GM19239 (cell line): ENCODE data around the gene EIF1B.

Experiments used
- DNase-seq: peaks from one replicate; pipeline ENCODE4 v3.0.0; 2011; ENCODE audit warnings: low spot score; ENCODE audit not compliant: insufficient read length
- FAIRE-seq: peaks from 2 replicates; lab custom pipeline; 2011; peaks lifted over from hg19 to GRCh38; lab: Jason Lieb, UNC

The EIF1B gene

GRCh38 chr3:40307176-40307575, 2.3 kb upstream of the EIF1B start:
- no peak for DNase-seq
- FAIRE-seq: no peak

DNA sequence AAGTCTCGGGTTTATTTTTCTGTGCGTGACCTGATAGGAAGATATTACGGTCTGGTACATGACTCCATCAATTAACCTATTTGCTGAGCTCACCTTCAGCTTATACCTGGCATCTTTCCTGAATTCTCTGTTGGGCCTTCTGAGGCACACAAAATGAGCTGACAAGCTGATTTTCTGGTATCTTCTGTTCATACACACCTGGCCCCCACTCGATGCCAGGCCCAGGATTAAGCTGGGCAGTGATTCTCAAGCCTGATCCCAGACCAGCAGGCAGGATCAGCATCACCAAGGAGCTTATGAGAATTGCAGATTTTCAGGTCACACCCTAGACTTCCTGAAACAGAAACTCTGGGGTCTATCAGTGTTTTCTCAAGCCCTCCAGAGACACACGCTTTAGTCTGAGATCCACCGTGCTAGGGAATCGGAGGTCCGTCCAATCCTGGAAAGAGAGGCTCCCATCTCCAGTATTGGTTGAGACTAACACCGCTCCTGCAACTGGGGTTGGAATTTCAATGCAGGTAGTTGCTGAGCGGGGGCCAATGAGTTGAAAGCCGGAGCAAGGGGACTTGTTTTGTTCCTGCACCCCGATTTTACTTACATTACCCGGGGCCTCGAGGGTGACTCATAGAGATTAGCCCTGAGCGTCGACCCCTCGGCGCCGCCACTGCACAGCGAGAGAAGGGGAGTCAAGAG, 636 bp upstream of the EIF1B start:
- peak; percentile 78 for FAIRE-seq
- DNase-seq: no peak

DNA sequence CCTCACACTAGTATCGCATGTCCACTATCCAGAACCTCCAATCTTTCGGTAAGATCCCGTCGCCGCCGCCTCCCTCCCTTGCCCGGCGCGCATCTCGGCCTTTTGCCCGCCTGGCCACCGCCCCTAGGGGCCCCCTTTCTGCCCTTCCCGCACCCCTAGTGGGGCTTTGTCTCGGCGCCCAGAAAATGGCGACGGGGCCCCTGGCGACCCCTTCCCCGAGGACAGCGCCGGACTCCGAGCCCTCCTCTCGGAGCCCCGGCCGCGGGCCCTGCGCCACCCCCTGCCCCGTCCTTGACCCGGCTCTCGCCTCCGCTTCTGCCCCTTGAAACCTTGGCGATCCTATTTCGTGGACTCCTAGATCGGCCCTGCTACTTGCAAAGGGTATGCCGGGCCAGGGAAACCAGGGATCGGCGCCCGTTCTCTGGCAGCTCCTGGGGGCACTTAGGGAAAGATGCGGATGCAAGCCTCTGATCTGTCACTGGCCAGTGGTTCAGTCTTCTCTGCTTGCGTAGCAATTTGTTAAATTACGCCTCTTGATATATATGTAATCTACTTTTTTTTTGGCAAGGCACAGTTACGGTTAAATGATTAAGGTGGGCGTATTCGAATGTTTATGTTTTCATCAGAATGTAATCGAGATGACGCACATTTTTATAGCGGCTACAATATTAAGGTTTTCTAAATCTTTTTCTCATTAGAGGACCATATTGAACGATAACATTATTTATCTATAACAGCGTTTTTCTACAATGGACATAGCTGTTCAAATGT, 603 bp downstream of the EIF1B start:
- DNase-seq (peak; percentile 24), FAIRE-seq (peak; percentile 49)

DNA sequence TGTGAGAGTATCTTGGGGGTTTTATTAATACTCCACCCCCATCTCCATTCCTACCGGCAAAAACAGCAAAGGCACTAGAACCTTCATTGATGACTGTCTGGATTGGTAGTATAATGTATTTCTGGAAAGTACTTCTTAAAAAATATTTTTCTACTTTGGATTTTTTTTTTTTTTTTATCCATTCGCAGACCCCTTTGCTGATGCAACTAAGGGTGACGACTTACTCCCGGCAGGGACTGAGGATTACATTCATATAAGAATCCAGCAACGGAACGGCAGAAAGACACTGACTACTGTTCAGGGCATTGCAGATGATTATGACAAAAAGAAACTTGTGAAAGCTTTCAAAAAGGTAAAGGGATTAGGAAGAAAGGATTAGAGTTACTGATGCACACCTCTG, 1.2 kb downstream of the EIF1B start:
- DNase-seq: no peak
- FAIRE-seq: peak; percentile 11

DNA sequence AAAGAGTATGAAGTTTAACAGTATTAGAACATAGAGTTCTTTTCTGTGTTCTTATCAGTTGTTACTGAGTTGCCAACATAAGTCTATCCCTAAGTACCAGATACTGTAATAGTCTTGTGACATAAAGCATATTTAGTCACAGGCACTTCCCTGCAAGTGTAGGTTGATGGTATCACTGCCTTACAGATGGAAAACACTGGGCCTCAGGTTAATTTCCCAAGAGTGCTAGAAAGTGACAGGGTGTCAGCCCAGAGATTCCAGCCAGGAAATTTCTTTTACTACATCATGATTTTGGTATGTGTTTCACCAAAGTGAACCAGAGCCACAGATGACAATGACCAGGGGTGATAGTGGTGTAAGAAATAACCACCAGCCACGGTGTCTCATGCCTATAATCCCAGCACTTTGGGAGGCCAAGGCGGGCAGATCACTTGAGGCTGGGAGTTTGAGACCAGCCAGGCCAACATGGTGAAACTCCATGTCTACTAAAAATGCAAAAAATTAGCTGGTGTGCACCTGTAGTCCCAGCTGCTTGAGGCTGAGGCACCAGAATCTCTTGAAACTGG, 3.2 kb downstream of the EIF1B start:
- FAIRE-seq (no peak), DNase-seq (no peak)

DNA sequence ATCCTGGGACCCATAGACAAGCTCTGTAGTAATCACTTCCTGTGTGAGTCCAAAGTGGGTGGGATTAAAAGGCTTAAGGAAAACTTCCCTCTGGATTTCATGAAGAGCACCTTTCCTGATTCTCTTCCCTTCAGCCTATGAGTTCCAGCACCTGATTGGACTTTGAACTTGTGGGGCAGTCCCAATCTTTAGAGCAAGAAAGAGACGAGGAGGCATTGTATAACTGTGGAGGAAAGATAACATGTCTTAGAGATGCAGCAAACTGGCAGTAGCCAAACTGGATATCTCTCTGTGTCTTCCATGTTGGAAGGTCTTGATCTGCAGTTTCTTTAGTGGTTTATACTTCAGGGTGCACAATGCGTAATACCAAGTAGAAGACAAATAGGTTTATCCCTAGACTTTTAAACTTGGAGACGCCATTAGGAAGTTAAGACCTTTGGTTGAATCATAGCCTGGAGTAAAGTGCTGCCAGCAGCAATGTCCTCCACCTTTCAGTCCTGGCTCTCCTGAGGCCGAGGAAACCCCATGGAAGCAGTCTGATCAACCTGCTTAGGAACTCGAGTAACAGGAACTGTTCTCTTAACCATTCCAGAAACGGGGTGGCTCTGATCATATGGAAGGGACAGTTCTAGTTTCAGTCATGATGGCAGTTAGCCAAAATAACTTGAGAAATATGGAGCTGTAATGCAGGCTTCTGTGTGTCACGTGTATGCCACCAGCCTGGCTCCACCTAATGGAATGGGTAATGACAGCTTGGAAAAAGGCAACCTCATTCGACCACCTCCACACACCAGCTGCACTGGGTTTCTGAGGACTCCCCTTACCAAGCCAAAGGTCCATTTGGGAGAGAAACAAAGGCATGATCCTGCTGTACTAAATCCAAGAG, 4.7 kb downstream of the EIF1B start:
- no peak for FAIRE-seq
- no peak for DNase-seq

DNA sequence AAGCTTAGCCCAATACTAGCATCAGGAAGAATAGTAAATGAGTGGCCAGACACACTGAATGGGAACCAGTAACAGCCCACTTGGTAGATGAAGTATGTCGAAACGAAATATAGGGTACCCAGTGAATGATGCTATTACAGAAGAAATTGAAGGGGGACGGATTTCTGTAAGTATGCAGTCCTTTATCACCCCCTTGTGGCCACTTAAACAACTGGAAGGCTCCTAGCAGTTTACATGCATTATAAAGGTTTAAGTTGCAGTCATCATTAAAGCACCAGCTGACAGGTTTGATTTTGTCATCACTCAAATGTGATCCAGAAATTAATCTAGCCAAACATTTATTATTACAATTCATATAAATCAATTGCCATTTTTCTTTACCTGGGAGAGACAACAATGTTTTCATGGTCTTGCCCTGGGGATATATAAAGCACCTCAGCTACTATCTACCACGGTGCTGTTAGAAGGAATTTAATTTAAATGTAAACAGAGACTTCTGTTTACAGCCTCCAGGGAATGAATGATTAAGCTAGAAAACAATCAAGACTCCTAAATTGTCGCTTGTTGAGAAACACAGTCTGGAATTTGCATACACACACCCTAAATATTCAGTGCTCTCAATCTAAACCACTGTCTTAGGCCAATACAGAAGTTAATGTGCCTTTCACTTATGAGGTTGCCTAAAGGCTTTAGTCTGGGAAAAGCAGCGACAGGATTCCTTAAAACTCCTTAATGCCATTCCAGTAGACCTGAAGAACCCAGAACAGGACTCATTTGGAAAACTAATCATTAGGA, 7.8 kb downstream of the EIF1B start:
- FAIRE-seq: peak; percentile 87
- DNase-seq: no peak

DNA sequence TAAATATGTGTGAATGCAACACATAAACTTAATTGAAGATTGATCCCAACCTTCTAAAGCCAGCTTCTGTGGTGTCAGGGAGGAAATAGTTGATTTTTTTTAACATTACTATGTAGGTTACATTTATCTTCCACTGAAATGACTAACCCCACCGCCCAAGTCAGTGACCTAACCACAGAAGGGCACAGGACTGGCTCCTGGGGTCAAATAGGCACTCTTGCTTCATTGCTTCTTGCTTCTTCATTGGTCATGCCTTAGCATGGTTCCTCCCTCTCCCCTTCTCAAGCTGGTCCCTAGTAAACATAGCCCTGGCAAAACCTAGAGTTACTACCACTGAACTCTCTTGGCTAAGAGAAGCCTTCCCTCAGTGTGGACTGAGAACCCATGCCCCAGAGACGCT, 12.3 kb downstream of the EIF1B start:
- DNase-seq: no peak
- no peak for FAIRE-seq

- no peak for FAIRE-seq
- DNase-seq: no peak
Measured at GRCh38 chr3:40323946-40324345, 14.4 kb downstream of the EIF1B start.

DNA sequence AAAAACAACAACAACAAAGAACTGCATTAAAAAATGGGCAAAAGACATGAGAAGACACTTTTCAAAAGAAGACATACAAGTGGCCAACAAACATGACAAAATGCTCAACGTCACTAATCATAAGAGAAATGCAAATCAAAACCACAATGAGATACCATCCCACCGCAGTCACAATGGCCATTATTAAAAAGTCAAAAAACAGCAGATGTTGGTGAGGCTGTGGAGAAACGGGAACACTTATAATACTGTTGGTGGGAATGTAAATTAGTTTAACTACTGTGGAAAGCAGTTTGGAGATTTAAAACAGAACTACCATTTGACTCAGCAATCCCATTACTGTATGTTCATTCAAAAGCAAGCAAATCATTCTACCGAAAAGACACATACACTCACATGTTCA, 15.1 kb downstream of the EIF1B start:
- no peak for FAIRE-seq
- no peak for DNase-seq

DNA sequence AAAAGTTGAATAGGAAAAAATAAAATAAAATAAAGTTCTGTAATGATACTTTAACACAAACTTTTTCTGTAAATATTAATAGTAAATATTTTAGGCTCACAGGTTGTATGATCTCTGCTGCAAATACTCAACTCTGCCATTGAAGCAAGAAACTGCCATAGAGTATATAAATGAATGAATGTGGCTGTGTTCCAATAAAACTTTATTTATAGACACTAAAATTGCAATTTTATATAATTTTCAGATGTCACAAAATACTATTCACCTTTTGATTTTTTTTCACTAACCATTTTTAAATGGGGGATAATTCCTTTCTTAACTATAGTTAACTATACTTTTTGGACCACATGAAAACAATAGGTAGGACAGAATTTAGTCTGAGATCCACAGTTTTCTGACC, 16.0 kb downstream of the EIF1B start:
- no peak for FAIRE-seq
- no peak for DNase-seq

- FAIRE-seq (no peak), DNase-seq (no peak)
Measured at GRCh38 chr3:40328374-40328773, 18.9 kb downstream of the EIF1B start.

GRCh38 chr3:40329071-40329470, 19.6 kb downstream of the EIF1B start:
- DNase-seq (no peak), FAIRE-seq (no peak)

DNA sequence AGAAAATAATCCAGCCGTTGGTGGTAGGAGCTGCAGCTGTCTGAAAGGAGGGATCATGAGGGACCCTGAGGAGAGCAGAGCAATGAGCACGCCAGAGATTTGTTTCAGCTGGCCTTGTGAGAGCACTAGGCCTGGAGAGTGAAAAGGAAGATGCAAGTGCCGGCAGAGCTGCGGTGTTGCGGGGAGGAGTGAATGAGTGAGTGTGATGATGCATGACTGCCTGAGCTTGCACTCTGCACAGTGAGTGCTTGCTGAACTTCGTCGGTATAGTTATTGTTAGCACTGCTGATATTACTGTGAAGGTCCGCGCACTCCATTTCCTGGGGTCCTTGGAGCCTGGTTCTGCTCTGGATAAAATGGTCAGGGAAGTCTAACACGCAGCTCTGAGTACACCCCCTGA, 23.2 kb downstream of the EIF1B start:
- no peak for DNase-seq
- no peak for FAIRE-seq

- FAIRE-seq (no peak), DNase-seq (no peak)
Measured at GRCh38 chr3:40333416-40333815, 23.9 kb downstream of the EIF1B start.

GRCh38 chr3:40333852-40334251, 24.3 kb downstream of the EIF1B start:
- FAIRE-seq: no peak
- DNase-seq: no peak

GRCh38 chr3:40336101-40336500, 26.6 kb downstream of the EIF1B start:
- no peak for DNase-seq
- no peak for FAIRE-seq

- FAIRE-seq: no peak
- no peak for DNase-seq
Measured at GRCh38 chr3:40336511-40337135, 27.1 kb downstream of the EIF1B start.
